GM23338 (cell line): Measurements from ENCODE around the gene MAN1C1. TPM values are rescaled to one million over a fixed set of nuclear protein-coding genes. Genes with fewer than 3 reads are reported as not detected.

ENCODE experiments used
- ATAC-seq: fragments of 200-7000 bp; cut with Tn5 transposase; 3 replicates; pipeline ENCODE4 v1.9.1; 2020
- DNase-seq: peaks from one replicate; pipeline ENCODE4 v3.0.0-alpha.2; 2015; ENCODE audit warnings: low spot score
- H2AFZ ChIP-seq: fragments of 200-600 bp; sonication (generic); 2 replicates; pipeline ENCODE4 v1.8.0; 2016; ENCODE audit warnings: antibody characterized with exemption, mild to moderate bottlenecking, moderate library complexity
- H3F3A ChIP-seq: fragments of 200-600 bp; sonication (generic); replicated peaks from 2 replicates; pipeline ENCODE4 v1.8.0; 2017; ENCODE audit warnings: antibody characterized with exemption, mixed run types, low read depth
- H3K27ac ChIP-seq: fragments of 200-600 bp; sonication (generic); 2 replicates; pipeline ENCODE4 v1.6.1; 2016; ENCODE audit warnings: low read depth
- H3K27me3 ChIP-seq: fragments of 200-600 bp; sonication (generic); 2 replicates; pipeline ENCODE4 v1.8.0; 2016; ENCODE audit warnings: mild to moderate bottlenecking, mixed run types, moderate library complexity; ENCODE audit not compliant: insufficient read depth
- H3K36me3 ChIP-seq: fragments of 200-600 bp; sonication (generic); 2 replicates; pipeline ENCODE4 v1.8.0; 2016; ENCODE audit warnings: mild to moderate bottlenecking; ENCODE audit not compliant: insufficient read depth
- H3K4me1 ChIP-seq: fragments of 200-600 bp; sonication (generic); 2 replicates; pipeline ENCODE4 v1.8.0; 2016; ENCODE audit warnings: mild to moderate bottlenecking, moderate library complexity; ENCODE audit not compliant: insufficient read depth
- H3K4me2 ChIP-seq: fragments of 200-600 bp; sonication (generic); 2 replicates; pipeline ENCODE4 v1.7.1; 2017; ENCODE audit warnings: mixed run types
- H3K4me3 ChIP-seq: fragments of 200-600 bp; sonication (generic); 2 replicates; pipeline ENCODE4 v1.6.1; 2016; ENCODE audit warnings: mixed run types
- H3K79me2 ChIP-seq: fragments of 200-600 bp; sonication (generic); replicated peaks from 2 replicates; pipeline ENCODE4 v1.8.0; 2017; ENCODE audit warnings: mild to moderate bottlenecking; ENCODE audit not compliant: insufficient read depth
- H3K9me2 ChIP-seq: fragments of 200-600 bp; sonication (generic); 2 replicates; pipeline ENCODE4 v1.8.0; 2017; ENCODE audit not compliant: insufficient read depth
- H4K20me1 ChIP-seq: fragments of 200-600 bp; sonication (generic); replicated peaks from 2 replicates; pipeline ENCODE4 v1.8.0; 2017; ENCODE audit warnings: mild to moderate bottlenecking; ENCODE audit not compliant: insufficient read depth
- H3K27ac Mint-ChIP-seq: 2 replicates; pipeline ENCODE4 v1.8.0; 2020; ENCODE audit warnings: inconsistent platforms, mild to moderate bottlenecking, moderate library complexity, mixed read lengths
- H3K27me3 Mint-ChIP-seq: 3 replicates; pipeline ENCODE4 v1.8.0; 2022; ENCODE audit warnings: low read depth, mild to moderate bottlenecking, moderate library complexity, mixed read lengths, inconsistent platforms; ENCODE audit not compliant: insufficient read depth, poor library complexity
- H3K36me3 Mint-ChIP-seq: 3 replicates; pipeline ENCODE4 v1.8.0; 2021; ENCODE audit warnings: low read depth, mild to moderate bottlenecking, inconsistent platforms, moderate library complexity, mixed read lengths
- H3K4me1 Mint-ChIP-seq: 3 replicates; pipeline ENCODE4 v1.8.0; 2020; ENCODE audit warnings: mild to moderate bottlenecking, inconsistent platforms, mixed read lengths
- H3K4me3 Mint-ChIP-seq: 3 replicates; pipeline ENCODE4 v1.8.0; 2021; ENCODE audit warnings: moderate library complexity, mild to moderate bottlenecking, inconsistent platforms, mixed read lengths
- H3K9me3 Mint-ChIP-seq: 3 replicates; pipeline ENCODE4 v1.8.0; 2020; ENCODE audit warnings: moderate library complexity, mild to moderate bottlenecking, inconsistent platforms, mixed read lengths
- CREB1 ChIP-seq: fragments of 250-450 bp; sonication (Bioruptor Pico); IDR thresholded peaks from 2 replicates; pipeline ENCODE4 v1.5.0; 2020; ENCODE audit warnings: low read depth, mild to moderate bottlenecking, moderate library complexity
- ETS1 ChIP-seq: IDR thresholded peaks from 2 replicates; pipeline ENCODE4 v1.6.1; 2016; ENCODE audit warnings: antibody characterized with exemption
- EZH2 ChIP-seq: fragments of 200-600 bp; sonication (generic); IDR thresholded peaks from one replicate; pipeline ENCODE4 v1.8.0; 2017; ENCODE audit warnings: antibody characterized with exemption, mild to moderate bottlenecking, low read depth; ENCODE audit not compliant: unreplicated experiment
- JUNB ChIP-seq: IDR thresholded peaks from one replicate; pipeline ENCODE4 v1.6.1; 2016; ENCODE audit warnings: antibody characterized with exemption; ENCODE audit not compliant: unreplicated experiment
- NANOG ChIP-seq: IDR thresholded peaks from 2 replicates; pipeline ENCODE4 v1.6.1; 2016; ENCODE audit warnings: antibody characterized with exemption, borderline replicate concordance
- POLR2AphosphoS5 ChIP-seq: IDR thresholded peaks from 2 replicates; pipeline ENCODE4 v1.6.1; 2016; ENCODE audit warnings: antibody characterized with exemption, low read depth
- REST ChIP-seq: IDR thresholded peaks from one replicate; pipeline ENCODE4 v1.6.1; 2018; ENCODE audit warnings: antibody characterized with exemption; ENCODE audit not compliant: unreplicated experiment
- STAT1 ChIP-seq: IDR thresholded peaks from one replicate; pipeline ENCODE4 v1.6.1; 2016; ENCODE audit warnings: antibody characterized with exemption; ENCODE audit not compliant: unreplicated experiment
- ZNF114 ChIP-seq: fragments of 250-450 bp; sonication (Bioruptor Pico); IDR thresholded peaks from 2 replicates; pipeline ENCODE4 v1.5.0; 2020; ENCODE audit warnings: mild to moderate bottlenecking, moderate library complexity
- ZNF331 ChIP-seq: fragments of 250-450 bp; sonication (Bioruptor Pico); IDR thresholded peaks from 2 replicates; pipeline ENCODE4 v1.5.0; 2020; ENCODE audit warnings: low read depth, mild to moderate bottlenecking, moderate library complexity
- ZNF462 ChIP-seq: fragments of 250-450 bp; sonication (Bioruptor Pico); IDR thresholded peaks from 2 replicates; pipeline ENCODE4 v1.5.0; 2020; ENCODE audit warnings: mild to moderate bottlenecking, moderate library complexity
- polyA plus RNA-seq: library from polyadenylated mRNA; unstranded; fragments of >200 nt; fragmentation: Nextera tagmentation; extraction: Ambion mirVana; gene quantifications from 2 replicates; pipeline ENCODE4 v1.2.1, GENCODE V29; 2016
- total RNA-seq: library from RNA; depleted of rRNA; stranded (reverse); fragments of >200 nt; shearing (Covaris generic); gene quantifications from 2 replicates; pipeline ENCODE4 v1.2.3, GENCODE V29; 2014

The MAN1C1 gene
- total and polyA plus RNA-seq, 2 experiments from 2014 or later = 5.4 to 13.6 TPM

DNA sequence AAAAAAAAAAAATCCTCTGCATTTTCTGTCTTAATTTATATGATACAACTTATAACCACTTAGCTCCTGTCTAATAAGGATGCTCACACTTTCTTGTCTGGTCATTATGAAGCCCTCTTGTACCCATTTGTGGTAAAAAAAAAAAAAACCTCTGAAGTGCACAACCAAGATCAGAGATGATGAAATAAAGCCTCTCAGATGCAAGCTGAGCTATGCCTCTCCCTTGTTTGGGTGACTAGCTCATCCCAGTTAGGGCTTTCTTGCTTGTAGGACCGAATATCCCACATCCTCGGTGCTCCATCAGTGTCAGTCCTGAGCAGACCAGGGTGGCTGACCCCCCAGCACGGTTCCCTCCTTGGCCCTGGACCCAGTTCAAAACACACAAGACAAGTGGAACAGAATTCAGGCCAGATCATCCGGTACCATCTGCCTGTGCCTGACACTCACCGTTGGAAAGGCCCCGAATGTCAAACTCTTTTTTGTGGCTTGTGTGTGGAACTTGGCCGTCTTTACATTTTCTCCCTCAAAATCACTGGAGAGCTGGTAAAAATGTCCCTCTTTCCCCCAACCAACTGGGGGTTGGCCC lies 177.1 kb downstream of the MAN1C1 start:
- H3K36me3 ChIP-seq = no peaks in the 10 kb centered on the region
- H3K27ac ChIP-seq = no peak overlapping the region
- H3K9me2 ChIP-seq = no peaks in the 10 kb centered on the region
- no peaks in the 10 kb centered on the region for H3K79me2 ChIP-seq
- H4K20me1 ChIP-seq = no peaks in the 10 kb centered on the region; the same call in 1 of the 2 replicates
- H3K4me1 ChIP-seq = peaks cover 3% of the 10 kb centered on the region
- H3K27me3 Mint-ChIP-seq = peaks cover 17% of the 10 kb centered on the region
- no peak overlapping the region for H2AFZ ChIP-seq
- no peak overlapping the region for H3K27ac Mint-ChIP-seq
- H3K36me3 Mint-ChIP-seq = no peaks in the 10 kb centered on the region
- no peak overlapping the region for H3K4me3 ChIP-seq
- H3K4me3 Mint-ChIP-seq = no peak overlapping the region
- no peaks in the 10 kb centered on the region for H3K9me3 Mint-ChIP-seq
- no peaks in the 10 kb centered on the region for H3K27me3 ChIP-seq
- ATAC-seq (no peak), DNase-seq (no peak)
- H3K4me2 ChIP-seq = no peak overlapping the region
- peaks cover 4% of the 10 kb centered on the region; the same call in 1 of the 2 replicates for H3F3A ChIP-seq
- TF ChIP-seq STAT1 (no peak), CREB1 (CRISPR knock-in tag) (no peak), EZH2 (no peak), REST (no peak), ZNF114 (CRISPR knock-in tag) (no peak), ETS1 (no peak), POLR2AphosphoS5 (no peak), NANOG (no peak), ZNF331 (no peak)
- H3K4me1 Mint-ChIP-seq = peaks cover 17% of the 10 kb centered on the region

GRCh38 chr1:25794325-25794724 lies 177.7 kb downstream of the MAN1C1 start:
- Histone ChIP-seq H4K20me1 (no peaks in the 10 kb centered on the region; the same call in 1 of the 2 replicates), H3K4me2 (no peak overlapping the region), H3K4me1 (peaks cover 3% of the 10 kb centered on the region), H3F3A (peaks cover 4% of the 10 kb centered on the region; the same call in 1 of the 2 replicates), H3K9me2 (no peaks in the 10 kb centered on the region), H3K36me3 (no peaks in the 10 kb centered on the region), H3K4me3 (no peak overlapping the region), H2AFZ (no peak overlapping the region), H3K27ac (no peak overlapping the region), H3K27me3 (no peaks in the 10 kb centered on the region), H3K79me2 (no peaks in the 10 kb centered on the region)
- Mint-ChIP-seq H3K36me3 (no peaks in the 10 kb centered on the region), H3K4me3 (no peak overlapping the region), H3K4me1 (peaks cover 18% of the 10 kb centered on the region), H3K27me3 (peaks cover 17% of the 10 kb centered on the region), H3K9me3 (no peaks in the 10 kb centered on the region), H3K27ac (no peak overlapping the region)
- no peak for ATAC-seq
- no peak for DNase-seq
- TF ChIP-seq ZNF331 (no peak), JUNB (no peak), STAT1 (no peak), ZNF462 (no peak), ZNF114 (CRISPR knock-in tag) (no peak)
